Progenitor cell of endocrine pancreas (in vitro differentiated cells): ENCODE results near the gene PTCD2. TPM values are rescaled to one million over a fixed set of nuclear protein-coding genes. Genes with fewer than 3 reads are reported as not detected.

ENCODE experiments used
- DNase-seq: peaks from one replicate; pipeline ENCODE4 v3.0.0; 2021; ENCODE audit warnings: low spot score; ENCODE audit not compliant: unreplicated experiment
- H3K27ac Mint-ChIP-seq: 2 replicates; pipeline ENCODE4 v1.8.0; 2021; ENCODE audit warnings: mild to moderate bottlenecking, moderate library complexity, mixed read lengths
- H3K27me3 Mint-ChIP-seq: 2 replicates; pipeline ENCODE4 v1.8.0; 2021; ENCODE audit warnings: mixed read lengths
- H3K36me3 Mint-ChIP-seq: 2 replicates; pipeline ENCODE4 v1.8.0; 2022; ENCODE audit warnings: mixed read lengths; ENCODE audit not compliant: insufficient read depth
- H3K4me1 Mint-ChIP-seq: 2 replicates; pipeline ENCODE4 v1.8.0; 2021; ENCODE audit warnings: low read depth, mixed read lengths
- H3K4me3 Mint-ChIP-seq: 2 replicates; pipeline ENCODE4 v1.8.0; 2021; ENCODE audit warnings: low read depth, mild to moderate bottlenecking, moderate library complexity, mixed read lengths
- H3K9me3 Mint-ChIP-seq: 2 replicates; pipeline ENCODE4 v1.8.0; 2021; ENCODE audit warnings: low read depth, mixed read lengths
- total RNA-seq: library from RNA; stranded (reverse); gene quantifications from 2 replicates; pipeline ENCODE4 v1.2.1, GENCODE V29; 2021
- TF ChIP-seq, protein P1 (sequence below): fragments of 200-600 bp; sonication (generic); IDR thresholded peaks from one replicate; pipeline ENCODE4 v1.5.0; 2021; ENCODE audit warnings: antibody characterized with exemption, mild to moderate bottlenecking; ENCODE audit not compliant: unreplicated experiment

Gene PTCD2
- total RNA-seq, 1 donor from 2014 or later, result 13.5 TPM

DNA sequence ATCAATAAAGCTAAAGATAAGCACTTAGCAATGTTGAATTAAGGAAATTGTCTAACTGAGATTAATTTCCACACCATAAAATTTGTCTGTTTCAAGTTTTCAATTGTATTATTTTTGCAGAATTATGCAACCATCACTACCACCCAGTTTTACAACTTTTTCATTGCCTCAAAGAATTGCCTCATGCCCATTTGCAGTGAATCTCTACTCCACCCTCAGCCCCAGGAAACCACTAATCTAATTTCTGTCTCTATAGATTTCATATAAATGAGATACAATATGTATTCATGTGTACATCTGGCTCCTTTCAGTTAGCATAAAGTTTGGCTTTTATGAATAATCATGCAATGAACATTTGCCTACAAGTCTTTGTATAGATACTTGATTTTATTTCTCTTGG is 72.9 kb downstream of the PTCD2 start:
- Mint-ChIP-seq H3K9me3 (no peaks in the 10 kb centered on the region), H3K4me1 (peaks cover 5% of the 10 kb centered on the region), H3K27ac (no peak overlapping the region), H3K36me3 (no peaks in the 10 kb centered on the region), H3K4me3 (no peak overlapping the region), H3K27me3 (peaks cover 3% of the 10 kb centered on the region)
- no peak for DNase-seq
- TF ChIP-seq, protein P1, sequence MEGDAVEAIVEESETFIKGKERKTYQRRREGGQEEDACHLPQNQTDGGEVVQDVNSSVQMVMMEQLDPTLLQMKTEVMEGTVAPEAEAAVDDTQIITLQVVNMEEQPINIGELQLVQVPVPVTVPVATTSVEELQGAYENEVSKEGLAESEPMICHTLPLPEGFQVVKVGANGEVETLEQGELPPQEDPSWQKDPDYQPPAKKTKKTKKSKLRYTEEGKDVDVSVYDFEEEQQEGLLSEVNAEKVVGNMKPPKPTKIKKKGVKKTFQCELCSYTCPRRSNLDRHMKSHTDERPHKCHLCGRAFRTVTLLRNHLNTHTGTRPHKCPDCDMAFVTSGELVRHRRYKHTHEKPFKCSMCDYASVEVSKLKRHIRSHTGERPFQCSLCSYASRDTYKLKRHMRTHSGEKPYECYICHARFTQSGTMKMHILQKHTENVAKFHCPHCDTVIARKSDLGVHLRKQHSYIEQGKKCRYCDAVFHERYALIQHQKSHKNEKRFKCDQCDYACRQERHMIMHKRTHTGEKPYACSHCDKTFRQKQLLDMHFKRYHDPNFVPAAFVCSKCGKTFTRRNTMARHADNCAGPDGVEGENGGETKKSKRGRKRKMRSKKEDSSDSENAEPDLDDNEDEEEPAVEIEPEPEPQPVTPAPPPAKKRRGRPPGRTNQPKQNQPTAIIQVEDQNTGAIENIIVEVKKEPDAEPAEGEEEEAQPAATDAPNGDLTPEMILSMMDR, result no peak

DNA sequence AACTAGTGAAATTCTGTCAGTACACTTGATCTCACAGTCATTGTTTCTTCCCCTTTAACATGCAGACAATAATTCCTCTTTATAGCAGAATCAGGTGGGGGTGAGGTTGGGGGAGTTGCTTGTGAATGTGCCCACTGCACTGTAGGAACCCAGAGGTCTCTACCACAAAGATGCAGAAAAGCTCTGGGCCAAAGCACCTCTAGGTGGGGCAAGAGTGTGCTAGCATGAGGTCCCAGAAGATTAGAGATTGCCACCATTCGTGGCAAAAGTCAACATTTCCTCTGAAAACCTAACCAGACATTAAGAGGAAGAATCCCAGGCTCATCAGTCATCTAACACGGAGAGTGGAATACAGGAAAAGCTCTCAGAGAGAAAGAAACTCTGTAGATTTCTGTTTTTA is 74.5 kb downstream of the PTCD2 start:
- Mint-ChIP-seq H3K4me3 (no peak overlapping the region), H3K4me1 (peaks cover 5% of the 10 kb centered on the region), H3K36me3 (no peaks in the 10 kb centered on the region), H3K27ac (no peak overlapping the region), H3K27me3 (peaks cover 3% of the 10 kb centered on the region), H3K9me3 (no peaks in the 10 kb centered on the region)
- TF ChIP-seq, protein P1, result peak; percentile 9
- DNase-seq, result no peak

DNA sequence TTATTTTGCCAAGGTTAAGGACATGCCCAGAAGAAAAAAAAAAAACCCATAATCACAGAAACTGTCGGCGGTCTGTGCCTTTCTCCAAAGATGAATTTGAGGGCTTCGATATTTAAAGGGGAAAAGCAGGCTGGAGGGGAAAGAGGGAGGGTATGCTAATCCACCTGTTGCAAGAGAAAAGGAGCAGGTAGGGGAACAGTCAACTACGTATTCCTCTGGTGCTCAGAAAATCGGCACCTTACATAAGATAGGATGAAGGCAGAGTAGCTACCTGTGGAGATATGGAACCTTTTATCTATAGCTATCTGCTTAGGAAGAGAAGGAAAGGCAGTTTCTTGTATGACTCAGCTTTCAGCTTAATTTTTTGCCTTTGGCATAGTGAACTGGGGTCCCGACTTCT is 77.7 kb downstream of the PTCD2 start:
- no peak for DNase-seq

DNA sequence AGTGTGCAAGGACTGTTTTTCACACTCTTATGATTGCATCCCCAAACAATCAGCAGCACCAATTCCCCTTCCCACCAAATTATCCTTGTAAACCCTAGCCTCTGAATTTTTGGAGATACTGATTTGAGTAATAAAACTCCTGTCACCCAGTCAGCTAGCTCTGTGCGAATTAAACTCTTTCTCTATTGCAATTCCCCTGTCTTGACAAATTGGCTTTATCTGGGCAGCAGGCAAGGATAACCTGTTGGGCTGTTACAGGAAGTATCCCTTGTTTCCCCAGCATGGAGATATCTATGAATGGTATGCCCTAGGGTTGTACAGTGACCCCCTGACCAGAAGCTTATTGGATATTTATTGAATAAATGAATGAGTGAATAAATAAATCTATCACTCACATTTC is 80.8 kb downstream of the PTCD2 start:
- H3K36me3 Mint-ChIP-seq, result no peaks in the 10 kb centered on the region
- TF ChIP-seq, protein P1, result no peak
- H3K4me1 Mint-ChIP-seq, result no peaks in the 10 kb centered on the region
- peaks cover 17% of the 10 kb centered on the region for H3K9me3 Mint-ChIP-seq
- no peak overlapping the region for H3K4me3 Mint-ChIP-seq
- H3K27me3 Mint-ChIP-seq, result peaks cover 5% of the 10 kb centered on the region
- no peak overlapping the region for H3K27ac Mint-ChIP-seq
- DNase-seq, result no peak

More for the DNA sequence above, 77.7 kb downstream of the PTCD2 start:
- TF ChIP-seq, protein P1, result no peak
- peaks cover 10% of the 10 kb centered on the region for H3K9me3 Mint-ChIP-seq
- no peaks in the 10 kb centered on the region for H3K4me1 Mint-ChIP-seq
- no peak overlapping the region for H3K27ac Mint-ChIP-seq
- peaks cover 5% of the 10 kb centered on the region for H3K27me3 Mint-ChIP-seq
- H3K36me3 Mint-ChIP-seq, result no peaks in the 10 kb centered on the region
- H3K4me3 Mint-ChIP-seq, result no peak overlapping the region

DNA sequence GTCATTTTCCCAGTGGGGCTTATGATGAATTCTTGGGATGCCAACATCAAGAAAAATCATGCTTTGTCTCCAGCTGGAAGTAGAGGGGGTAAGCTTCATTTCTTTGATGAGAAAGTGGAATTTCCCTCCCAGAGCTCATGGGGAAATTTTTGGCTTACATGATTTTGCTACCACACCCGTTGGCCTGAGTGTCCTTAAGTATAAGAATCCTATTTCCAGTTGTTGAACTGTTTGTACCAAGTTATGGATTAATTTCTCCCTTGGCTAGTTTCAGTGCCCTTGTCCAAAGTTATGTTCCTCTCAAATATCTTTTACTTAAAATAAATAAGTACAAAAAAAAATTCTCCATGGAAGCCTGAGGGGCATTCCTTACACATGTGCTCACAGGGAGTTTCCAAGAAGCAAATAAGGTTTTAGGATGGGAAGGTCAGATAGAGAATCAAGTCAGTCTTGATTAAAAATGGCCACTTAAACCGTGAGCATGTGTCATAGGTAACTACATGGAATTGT is 82.3 kb downstream of the PTCD2 start:
- TF ChIP-seq, protein P1, result no peak
- peaks cover 5% of the 10 kb centered on the region for H3K27me3 Mint-ChIP-seq
- no peaks in the 10 kb centered on the region for H3K4me1 Mint-ChIP-seq
- no peak overlapping the region for H3K27ac Mint-ChIP-seq
- peaks cover 17% of the 10 kb centered on the region for H3K9me3 Mint-ChIP-seq
- no peak for DNase-seq
- H3K4me3 Mint-ChIP-seq, result no peak overlapping the region
- H3K36me3 Mint-ChIP-seq, result no peaks in the 10 kb centered on the region
